GM23248 (cell line): ENCODE measurements around the gene FRMD5. TPM values are rescaled to one million over a fixed set of nuclear protein-coding genes. Genes with fewer than 3 reads are reported as not detected.

Experiments used
- DNase-seq: peaks from one replicate; pipeline ENCODE4 v3.0.0-alpha.2; 2015
- H2AFZ ChIP-seq: fragments of 200-600 bp; sonication (generic); 2 replicates; pipeline ENCODE4 v1.6.1; 2016; ENCODE audit warnings: antibody characterized with exemption
- H3F3A ChIP-seq: fragments of 200-600 bp; sonication (generic); 2 replicates; pipeline ENCODE4 v1.6.1; 2016; ENCODE audit warnings: mild to moderate bottlenecking, antibody characterized with exemption, mixed run types; ENCODE audit not compliant: insufficient read depth
- H3K27ac ChIP-seq: fragments of 200-600 bp; sonication (generic); 2 replicates; pipeline ENCODE4 v1.5.1; 2016; ENCODE audit warnings: mild to moderate bottlenecking
- H3K27me3 ChIP-seq: fragments of 200-600 bp; sonication (generic); replicated peaks from 2 replicates; pipeline ENCODE4 v1.6.1; 2016; ENCODE audit warnings: mild to moderate bottlenecking; ENCODE audit not compliant: insufficient read depth
- H3K36me3 ChIP-seq: fragments of 200-600 bp; sonication (generic); 2 replicates; pipeline ENCODE4 v1.6.1; 2016; ENCODE audit warnings: low read depth, mild to moderate bottlenecking
- H3K4me1 ChIP-seq: fragments of 200-600 bp; sonication (generic); 2 replicates; pipeline ENCODE4 v1.6.1; 2016; ENCODE audit warnings: mild to moderate bottlenecking; ENCODE audit not compliant: insufficient read depth
- H3K4me2 ChIP-seq: fragments of 200-600 bp; sonication (generic); one replicate; pipeline ENCODE4 v1.6.1; 2016; ENCODE audit warnings: mild to moderate bottlenecking; ENCODE audit not compliant: unreplicated experiment
- H3K4me3 ChIP-seq: fragments of 200-600 bp; sonication (generic); 2 replicates; pipeline ENCODE4 v1.5.1; 2016; ENCODE audit warnings: mild to moderate bottlenecking
- H3K79me2 ChIP-seq: fragments of 200-600 bp; sonication (generic); 2 replicates; pipeline ENCODE4 v1.6.1; 2016; ENCODE audit warnings: mild to moderate bottlenecking; ENCODE audit not compliant: insufficient read depth
- H3K9ac ChIP-seq: fragments of 200-600 bp; sonication (generic); 2 replicates; pipeline ENCODE4 v1.6.1; 2016; ENCODE audit warnings: mild to moderate bottlenecking
- H3K9me2 ChIP-seq: fragments of 200-600 bp; sonication (generic); 2 replicates; pipeline ENCODE4 v1.6.1; 2016; ENCODE audit warnings: mixed run types, mild to moderate bottlenecking, moderate library complexity; ENCODE audit not compliant: insufficient read depth
- H3K9me3 ChIP-seq: fragments of 200-600 bp; sonication (generic); one replicate; pipeline ENCODE4 v1.6.1; 2017; ENCODE audit warnings: low read depth
- H4K20me1 ChIP-seq: fragments of 200-600 bp; sonication (generic); 2 replicates; pipeline ENCODE4 v1.6.0; 2016; ENCODE audit not compliant: insufficient read depth
- EZH2 ChIP-seq: fragments of 200-600 bp; sonication (generic); IDR thresholded peaks from 2 replicates; pipeline ENCODE4 v1.6.1; 2018; ENCODE audit warnings: antibody characterized with exemption, mild to moderate bottlenecking; ENCODE audit not compliant: insufficient read depth, poor library complexity, severe bottlenecking
- EZH2phosphoT487 ChIP-seq: fragments of 200-600 bp; sonication (generic); IDR thresholded peaks from 2 replicates; pipeline ENCODE4 v1.6.1; 2018; ENCODE audit warnings: antibody characterized with exemption, moderate library complexity, mild to moderate bottlenecking, low read depth; ENCODE audit not compliant: insufficient read depth
- WGBS, 2 experiments: methylation state at CpG; one replicate each; pipeline ENCODE4 v1.1.6; 2015 to 2017; ENCODE audit warnings: low lambda C conversion rate in 2 of 2, low coverage in 1 of 2; ENCODE audit errors: missing lambda C conversion rate in 2 of 2; 5-methylcytosine and 5-hydroxymethylcytosine counted together
- in situ Hi-C: fragments of 300-500 bp; cut with MboI; formaldehyde crosslinking; loops from 2 replicates; pipeline ENCODE4 v1.15.0; 2020
- polyA plus RNA-seq: library from polyadenylated mRNA; unstranded; fragments of >200 nt; fragmentation: Nextera tagmentation; extraction: Ambion mirVana; gene quantifications from 2 replicates; pipeline ENCODE4 v1.2.1, GENCODE V29; 2016
- total RNA-seq: library from RNA; depleted of rRNA; stranded (reverse); fragments of >200 nt; shearing (Covaris generic); gene quantifications from 2 replicates; pipeline ENCODE4 v1.2.3, GENCODE V29; 2014

Gene FRMD5
- total and polyA plus RNA-seq, 2 experiments from 2014 or later: 0.65 to 2.9 TPM

- H4K20me1 ChIP-seq: no peaks in the 10 kb centered on the region
- no peak overlapping the region for H3K9ac ChIP-seq
- H3K9me3 ChIP-seq: no peaks in the 10 kb centered on the region
- H3K4me2 ChIP-seq: no peak overlapping the region
- no peak for DNase-seq
- H3K4me3 ChIP-seq: no peak overlapping the region
- no peaks in the 10 kb centered on the region for H3K4me1 ChIP-seq
- H3K36me3 ChIP-seq: no peaks in the 10 kb centered on the region
- TF ChIP-seq EZH2 (no peak), EZH2phosphoT487 (no peak)
- H3K9me2 ChIP-seq: no peaks in the 10 kb centered on the region
- H3K79me2 ChIP-seq: no peaks in the 10 kb centered on the region
- H3K27ac ChIP-seq: no peak overlapping the region
- H3K27me3 ChIP-seq: no peaks in the 10 kb centered on the region
- no peaks in the 10 kb centered on the region for H3F3A ChIP-seq
- WGBS, 2 experiments: 69 to 80% methylated on average over 3 of the region's 3 CpGs
- in situ Hi-C loops: no loop called here
- H2AFZ ChIP-seq: no peak overlapping the region
Measured at GRCh38 chr15:43974852-43975251, 220.2 kb downstream of the FRMD5 start.

- no peak overlapping the region for H3K4me3 ChIP-seq
- DNase-seq: no peak
- H2AFZ ChIP-seq: no peak overlapping the region
- no peak for TF ChIP-seq EZH2
- TF ChIP-seq EZH2phosphoT487: no peak
- H3K4me1 ChIP-seq: peaks cover 3% of the 10 kb centered on the region; the same call in 1 of the 2 replicates
- WGBS, 2 experiments: 91 to 93% methylated on average over 1 of the region's 1 CpG
- no peaks in the 10 kb centered on the region for H3K27me3 ChIP-seq
- no peaks in the 10 kb centered on the region for H3K79me2 ChIP-seq
- no peak overlapping the region for H3K27ac ChIP-seq
- H3K4me2 ChIP-seq: no peak overlapping the region
- H3K9ac ChIP-seq: no peak overlapping the region
- H3K9me3 ChIP-seq: no peaks in the 10 kb centered on the region
- in situ Hi-C loops: no loop called here
- no peaks in the 10 kb centered on the region for H3F3A ChIP-seq
- no peaks in the 10 kb centered on the region for H3K9me2 ChIP-seq
- no peaks in the 10 kb centered on the region for H3K36me3 ChIP-seq
- no peaks in the 10 kb centered on the region for H4K20me1 ChIP-seq
Measured at GRCh38 chr15:43969802-43970375, 225.2 kb downstream of the FRMD5 start.

GRCh38 chr15:43968551-43968950, 226.5 kb downstream of the FRMD5 start:
- Histone ChIP-seq H3K9me3 (no peaks in the 10 kb centered on the region), H3K36me3 (no peaks in the 10 kb centered on the region), H3K4me1 (peaks cover 3% of the 10 kb centered on the region; the same call in 1 of the 2 replicates), H3K9ac (no peak overlapping the region), H3K27ac (no peak overlapping the region), H3K79me2 (no peaks in the 10 kb centered on the region), H3K4me2 (no peak overlapping the region), H3K9me2 (no peaks in the 10 kb centered on the region), H2AFZ (no peak overlapping the region), H3K27me3 (no peaks in the 10 kb centered on the region), H4K20me1 (no peaks in the 10 kb centered on the region), H3F3A (no peaks in the 10 kb centered on the region), H3K4me3 (no peak overlapping the region)
- 42 to 60% methylated on average over 3 of the region's 3 CpGs for WGBS, 2 experiments
- DNase-seq: no peak
- in situ Hi-C loops: no loop called here
- no peak for TF ChIP-seq EZH2
- TF ChIP-seq EZH2phosphoT487: no peak

GRCh38 chr15:43966646-43967045, 228.4 kb downstream of the FRMD5 start:
- Histone ChIP-seq H3K27me3 (no peaks in the 10 kb centered on the region), H2AFZ (no peak overlapping the region), H3K4me1 (peaks cover 3% of the 10 kb centered on the region; the same call in 1 of the 2 replicates), H3K9me3 (no peaks in the 10 kb centered on the region), H3K36me3 (no peaks in the 10 kb centered on the region), H3K27ac (no peak overlapping the region), H3K79me2 (no peaks in the 10 kb centered on the region), H3K4me3 (no peak overlapping the region), H3K9me2 (no peaks in the 10 kb centered on the region), H4K20me1 (no peaks in the 10 kb centered on the region), H3K9ac (no peak overlapping the region), H3K4me2 (no peak overlapping the region), H3F3A (no peaks in the 10 kb centered on the region)
- TF ChIP-seq EZH2 (no peak), EZH2phosphoT487 (no peak)
- DNase-seq: peak; percentile 51
- in situ Hi-C loops: no loop called here

- in situ Hi-C loops: no loop called here
- WGBS, 2 experiments: 4 to 5% methylated on average over 2 of the region's 2 CpGs
- H3K4me3 ChIP-seq: peak overlapping the region; percentile 5; the same call in 1 of the 2 replicates
Measured at GRCh38 chr15:43958861-43959330, 236.2 kb downstream of the FRMD5 start.

More at GRCh38 chr15:43958861-43959330, 236.2 kb downstream of the FRMD5 start:
- no peak overlapping the region; the same call in 1 of the 2 replicates for H3K9ac ChIP-seq
- H3F3A ChIP-seq: peaks cover 26% of the 10 kb centered on the region
- H3K9me3 ChIP-seq: no peaks in the 10 kb centered on the region
- DNase-seq: peak; percentile 88
- no peak overlapping the region for H2AFZ ChIP-seq
- no peaks in the 10 kb centered on the region for H4K20me1 ChIP-seq
- no peak for TF ChIP-seq EZH2phosphoT487
- no peak for TF ChIP-seq EZH2
- peak overlapping the region; percentile 14 for H3K4me2 ChIP-seq
- H3K27ac ChIP-seq: peak overlapping the region; percentile 14; the same call in 1 of the 2 replicates
- peaks cover 26% of the 10 kb centered on the region for H3K4me1 ChIP-seq
- H3K36me3 ChIP-seq: no peaks in the 10 kb centered on the region
- no peaks in the 10 kb centered on the region for H3K27me3 ChIP-seq
- H3K79me2 ChIP-seq: no peaks in the 10 kb centered on the region
- no peaks in the 10 kb centered on the region for H3K9me2 ChIP-seq
